WERI-Rb-1 (cell line): ENCODE results near the gene MRM3.

Experiments
- DNase-seq: peaks from one replicate; pipeline ENCODE4 v3.0.0-alpha.2; 2020
- H3K27ac ChIP-seq: fragments of 250-450 bp; sonication (Bioruptor Pico); 2 replicates; pipeline ENCODE4 v1.5.1; 2020; ENCODE audit warnings: mild to moderate bottlenecking, moderate library complexity
- H3K27me3 ChIP-seq: fragments of 250-450 bp; sonication (Bioruptor Pico); 2 replicates; pipeline ENCODE4 v1.5.1; 2021; ENCODE audit warnings: mild to moderate bottlenecking, low read depth, moderate library complexity; ENCODE audit not compliant: insufficient read depth, severe bottlenecking
- H3K36me3 ChIP-seq: fragments of 250-450 bp; sonication (Bioruptor Pico); 2 replicates; pipeline ENCODE4 v1.5.1; 2020; ENCODE audit warnings: mild to moderate bottlenecking, moderate library complexity
- H3K4me3 ChIP-seq: 2 replicates; pipeline ENCODE4 v1.5.1; 2011; ENCODE audit warnings: low read depth, mild to moderate bottlenecking, control low read depth, low read length
- H3K9me3 ChIP-seq: fragments of 250-450 bp; sonication (Bioruptor Pico); 2 replicates; pipeline ENCODE4 v1.5.1; 2021; ENCODE audit warnings: mild to moderate bottlenecking, moderate library complexity; ENCODE audit not compliant: severe bottlenecking
- TF ChIP-seq, protein P1 (sequence below): IDR thresholded peaks from 2 replicates; pipeline ENCODE4 v1.5.1; 2011; ENCODE audit warnings: low read depth, mild to moderate bottlenecking, control low read depth, inconsistent platforms, low read length

Gene MRM3

DNA sequence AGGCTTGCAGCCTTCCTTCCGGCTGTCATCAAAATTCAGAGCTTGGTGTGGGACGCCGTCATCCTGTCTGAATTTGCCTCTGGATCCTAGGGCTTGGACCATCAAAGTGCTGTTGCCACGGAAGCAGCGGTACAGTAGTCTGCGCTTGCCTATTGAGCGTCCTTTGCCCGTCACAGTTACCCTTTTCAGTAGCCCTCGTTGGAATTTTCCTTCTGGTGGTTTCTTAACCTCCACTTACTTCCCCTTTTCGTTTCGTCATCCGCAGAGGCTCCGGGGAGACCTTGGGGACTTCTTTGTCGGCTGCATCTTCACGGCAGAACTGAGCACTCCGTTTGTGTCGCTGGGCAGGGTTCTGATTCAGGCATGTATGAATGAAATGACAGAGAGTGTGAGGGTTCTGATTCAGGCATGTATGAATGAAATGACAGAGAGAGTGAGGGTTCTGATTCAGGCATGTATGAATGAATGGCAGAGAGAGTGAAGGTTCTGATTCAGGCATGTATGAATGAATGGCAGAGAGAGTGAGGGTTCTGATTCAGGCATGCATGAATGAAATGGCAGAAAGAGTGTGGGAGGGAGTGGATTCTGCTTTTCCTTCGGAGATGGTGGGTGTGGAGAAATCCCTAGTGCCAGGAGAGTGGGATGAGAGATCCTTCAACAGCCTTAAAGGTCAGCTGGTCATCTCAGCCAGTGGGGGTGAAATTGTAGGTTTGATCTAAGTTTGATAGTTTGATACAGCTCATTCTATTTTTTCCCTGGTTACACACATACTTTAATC lies 41.7 kb upstream of the MRM3 start:
- TF ChIP-seq, protein P1, sequence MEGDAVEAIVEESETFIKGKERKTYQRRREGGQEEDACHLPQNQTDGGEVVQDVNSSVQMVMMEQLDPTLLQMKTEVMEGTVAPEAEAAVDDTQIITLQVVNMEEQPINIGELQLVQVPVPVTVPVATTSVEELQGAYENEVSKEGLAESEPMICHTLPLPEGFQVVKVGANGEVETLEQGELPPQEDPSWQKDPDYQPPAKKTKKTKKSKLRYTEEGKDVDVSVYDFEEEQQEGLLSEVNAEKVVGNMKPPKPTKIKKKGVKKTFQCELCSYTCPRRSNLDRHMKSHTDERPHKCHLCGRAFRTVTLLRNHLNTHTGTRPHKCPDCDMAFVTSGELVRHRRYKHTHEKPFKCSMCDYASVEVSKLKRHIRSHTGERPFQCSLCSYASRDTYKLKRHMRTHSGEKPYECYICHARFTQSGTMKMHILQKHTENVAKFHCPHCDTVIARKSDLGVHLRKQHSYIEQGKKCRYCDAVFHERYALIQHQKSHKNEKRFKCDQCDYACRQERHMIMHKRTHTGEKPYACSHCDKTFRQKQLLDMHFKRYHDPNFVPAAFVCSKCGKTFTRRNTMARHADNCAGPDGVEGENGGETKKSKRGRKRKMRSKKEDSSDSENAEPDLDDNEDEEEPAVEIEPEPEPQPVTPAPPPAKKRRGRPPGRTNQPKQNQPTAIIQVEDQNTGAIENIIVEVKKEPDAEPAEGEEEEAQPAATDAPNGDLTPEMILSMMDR: no peak
- no peaks in the 10 kb centered on the region for H3K9me3 ChIP-seq
- no peak overlapping the region for H3K4me3 ChIP-seq
- peaks cover 94% of the 10 kb centered on the region for H3K36me3 ChIP-seq
- H3K27ac ChIP-seq: no peak overlapping the region
- no peaks in the 10 kb centered on the region for H3K27me3 ChIP-seq
- DNase-seq: no peak

DNA sequence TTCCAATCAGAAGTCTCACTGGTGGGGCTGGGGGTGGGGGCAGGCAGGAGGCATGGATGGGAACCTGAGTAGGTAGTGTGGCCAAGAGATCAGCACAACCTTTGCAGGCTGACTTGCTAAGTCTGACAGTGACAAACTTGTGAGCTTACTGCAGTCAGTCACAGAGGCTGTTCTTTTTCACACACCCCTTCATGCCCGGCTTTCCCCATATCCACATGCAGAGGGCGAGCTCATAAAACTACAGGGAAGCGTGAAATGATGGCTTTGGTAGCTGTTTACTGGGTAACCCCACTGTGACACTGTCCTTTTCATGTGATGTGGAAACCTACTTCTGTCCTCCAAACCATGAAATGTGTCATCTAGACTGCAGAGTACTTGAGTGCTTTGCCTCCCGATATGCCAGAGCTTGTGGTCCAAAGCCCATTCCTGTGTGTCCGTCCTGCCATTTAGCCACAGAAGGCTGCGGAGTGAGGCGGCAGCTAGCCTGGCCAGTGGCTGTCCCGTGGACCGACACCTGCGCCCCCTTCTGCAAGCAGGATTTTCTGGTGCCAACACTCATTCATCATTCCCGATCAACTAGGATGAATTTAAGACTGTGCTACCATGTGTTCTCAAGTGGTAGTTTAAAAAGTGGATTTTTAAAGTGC lies 39.9 kb upstream of the MRM3 start:
- TF ChIP-seq, protein P1: no peak
- H3K36me3 ChIP-seq: peaks cover 94% of the 10 kb centered on the region
- H3K27ac ChIP-seq: no peak overlapping the region
- no peaks in the 10 kb centered on the region for H3K9me3 ChIP-seq
- no peaks in the 10 kb centered on the region for H3K27me3 ChIP-seq
- no peak for DNase-seq
- no peak overlapping the region for H3K4me3 ChIP-seq

DNA sequence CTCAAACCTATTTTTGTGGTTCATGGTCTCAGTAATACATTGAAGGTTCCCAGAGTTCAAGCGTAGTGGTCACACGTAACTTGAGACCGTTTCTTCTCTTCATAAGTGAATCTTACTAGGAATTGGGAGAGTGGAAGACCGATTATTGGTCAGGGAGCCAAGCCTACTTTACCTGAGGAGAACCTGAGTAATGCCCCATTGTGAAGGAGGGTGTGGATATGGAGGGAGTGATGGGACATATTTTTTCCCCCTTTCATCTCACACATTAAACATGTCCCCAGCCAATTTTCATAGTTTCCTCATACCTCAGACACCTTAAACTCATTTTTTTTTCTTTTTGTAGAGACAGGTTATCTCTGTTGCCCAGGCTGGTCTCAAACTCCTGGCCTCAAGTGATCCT lies 39.0 kb upstream of the MRM3 start:
- H3K9me3 ChIP-seq: no peaks in the 10 kb centered on the region
- H3K27me3 ChIP-seq: no peaks in the 10 kb centered on the region
- peaks cover 96% of the 10 kb centered on the region for H3K36me3 ChIP-seq
- no peak for DNase-seq
- H3K27ac ChIP-seq: no peak overlapping the region
- TF ChIP-seq, protein P1: no peak
- no peak overlapping the region for H3K4me3 ChIP-seq

DNA sequence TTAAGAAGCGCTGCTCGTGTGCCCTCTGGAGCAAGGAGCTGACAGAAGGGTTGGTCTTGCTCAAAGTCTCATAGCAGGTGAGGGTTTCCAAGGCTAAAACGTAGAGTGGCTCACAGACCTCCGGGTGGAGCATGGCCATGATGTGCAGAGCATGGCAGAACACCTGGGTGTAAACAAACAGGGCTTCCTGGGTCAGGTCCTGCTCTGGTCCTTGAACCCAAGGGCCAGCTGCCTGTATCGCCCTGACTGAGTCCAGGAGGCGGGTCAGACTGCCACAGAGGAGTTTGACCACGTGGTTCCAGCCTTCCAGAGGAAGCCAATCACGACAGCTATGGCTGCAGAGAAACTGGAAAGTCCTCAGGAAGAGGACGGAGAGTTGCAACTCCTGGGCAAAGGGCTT lies 37.2 kb upstream of the MRM3 start:
- no peak for DNase-seq
- H3K27me3 ChIP-seq: no peaks in the 10 kb centered on the region
- peaks cover 86% of the 10 kb centered on the region for H3K36me3 ChIP-seq
- H3K9me3 ChIP-seq: peaks cover 2% of the 10 kb centered on the region
- no peak overlapping the region for H3K27ac ChIP-seq
- TF ChIP-seq, protein P1: no peak
- H3K4me3 ChIP-seq: no peak overlapping the region

DNA sequence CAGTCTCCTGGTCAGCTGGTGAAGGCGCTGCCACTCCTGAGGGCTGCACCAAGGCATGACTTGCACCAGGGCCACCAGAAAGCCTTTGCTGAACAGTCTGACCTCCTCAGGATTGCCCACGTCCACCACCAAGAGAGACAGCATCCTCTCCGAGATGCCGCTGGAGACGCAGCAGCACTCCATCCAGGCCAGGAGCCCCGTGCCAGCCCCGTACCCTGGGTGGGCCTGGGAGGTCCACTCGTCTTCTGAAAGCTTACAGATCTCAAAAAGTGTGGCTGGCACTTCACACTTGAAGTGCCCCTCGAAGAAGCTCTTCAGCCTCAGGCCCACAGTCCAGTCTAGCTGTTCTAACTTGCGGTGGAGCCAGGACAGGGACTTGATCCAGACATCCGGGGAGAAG lies 36.7 kb upstream of the MRM3 start:
- H3K27ac ChIP-seq: no peak overlapping the region
- H3K36me3 ChIP-seq: peaks cover 86% of the 10 kb centered on the region
- DNase-seq: no peak

More for the DNA sequence above, 36.7 kb upstream of the MRM3 start:
- H3K4me3 ChIP-seq: no peak overlapping the region
- H3K27me3 ChIP-seq: no peaks in the 10 kb centered on the region
- TF ChIP-seq, protein P1: no peak
- peaks cover 3% of the 10 kb centered on the region for H3K9me3 ChIP-seq
